Uterus (tissue), 4 donors: ENCODE measurements around the gene P4HA2. TPM values are rescaled to one million over a fixed set of nuclear protein-coding genes. Genes with fewer than 3 reads are reported as not detected.

Experiments
- DNase-seq, 2 donors: peaks; one replicate each; pipeline ENCODE4 v3.0.0-alpha.2; 2019 to 2020
- H3K27ac ChIP-seq, 2 donors: fragments of 200-600 bp; sonication (generic); 1 replicate in 1 of 2; 2 replicates in 1 of 2; pipeline ENCODE4 v1.5.1; 2016 to 2018
- H3K27me3 ChIP-seq, 2 donors: fragments of 200-600 bp; sonication (generic); one replicate each; pipeline ENCODE4 v1.5.1; 2018 to 2019; ENCODE audit warnings: control low read depth in 1 of 2
- H3K36me3 ChIP-seq, 2 donors: fragments of 200-600 bp; sonication (generic); one replicate each; pipeline ENCODE4 v1.5.1; 2019; ENCODE audit warnings: control low read depth in 1 of 2
- H3K4me1 ChIP-seq, 2 donors: fragments of 200-600 bp; sonication (generic); one replicate each; pipeline ENCODE4 v1.5.1; 2018 to 2019; ENCODE audit warnings: control low read depth in 1 of 2
- H3K4me3 ChIP-seq, 2 donors: fragments of 200-600 bp; sonication (generic); 1 replicate in 1 of 2; 2 replicates in 1 of 2; pipeline ENCODE4 v1.5.1; 2018 to 2019; ENCODE audit warnings: mild to moderate bottlenecking in 1 of 2
- H3K9me3 ChIP-seq, 2 donors: fragments of 200-600 bp; sonication (generic); one replicate each; pipeline ENCODE4 v1.5.1; 2019; ENCODE audit warnings: control low read depth in 1 of 2
- CTCF ChIP-seq, 4 experiments: fragments of 200-600 bp in 2 of 4; fragments of 450-650 bp in 2 of 4; sonication (generic) in 2 of 4; IDR thresholded peaks; one replicate each; pipeline ENCODE4 v1.5.1; 2016 to 2019; ENCODE audit warnings: antibody characterized with exemption in 4 of 4, mild to moderate bottlenecking in 2 of 4, moderate library complexity in 1 of 4
- POLR2A ChIP-seq, 2 donors: fragments of 450-650 bp; IDR thresholded peaks; one replicate each; pipeline ENCODE4 v1.6.1; 2016; ENCODE audit warnings: antibody characterized with exemption in 2 of 2, mild to moderate bottlenecking in 1 of 2, moderate library complexity in 1 of 2
- intact Hi-C: fragments of 100-400 bp; cut with DNase I; formaldehyde crosslinking; loops from one replicate; pipeline ENCODE4 v1.15.1; 2023; ENCODE audit warnings: low total_unique reads
- total RNA-seq, 4 donors: library from RNA; depleted of rRNA in 3 of 4; stranded (reverse); fragments of >200 nt in 3 of 4; gene quantifications; one replicate each; pipeline versions ENCODE4 v1.1.0 to v1.2.4, GENCODE V29; 2014 to 2023
- donor health status: DM: yes; HTN: yes; CAD: no.

P4HA2 gene
- total RNA-seq, 4 donors from 2014 or later, result 19.4 to 112 (median 85.2) TPM

GRCh38 chr5:132213666-132214065, 14.0 kb downstream of the P4HA2 start:
- Histone ChIP-seq H3K4me1 (no peaks in the 10 kb centered on the region), H3K36me3 (no peaks in the 10 kb centered on the region), H3K27ac (no peak overlapping the region), H3K9me3 (no peaks in the 10 kb centered on the region), H3K4me3 (no peak overlapping the region), H3K27me3 (no peaks in the 10 kb centered on the region)
- no peak for DNase-seq
- TF ChIP-seq CTCF (IDR thresholded peaks at IDR 0.05), result no peak
- TF ChIP-seq POLR2A (IDR thresholded peaks at IDR 0.05), result no peak
- intact Hi-C loops, result no loop called here

GRCh38 chr5:132211787-132212186, 15.9 kb downstream of the P4HA2 start:
- intact Hi-C loops, result no loop called here
- Histone ChIP-seq H3K9me3 (no peaks in the 10 kb centered on the region), H3K27me3 (no peaks in the 10 kb centered on the region), H3K36me3 (no peaks in the 10 kb centered on the region), H3K4me3 (no peak overlapping the region), H3K4me1 (no peaks in the 10 kb centered on the region), H3K27ac (no peak overlapping the region)
- TF ChIP-seq CTCF (IDR thresholded peaks at IDR 0.05) (no peak), POLR2A (IDR thresholded peaks at IDR 0.05) (no peak)
- DNase-seq, result no peak

- Histone ChIP-seq H3K27me3 (no peaks in the 10 kb centered on the region), H3K9me3 (no peaks in the 10 kb centered on the region), H3K27ac (no peak overlapping the region), H3K4me1 (no peaks in the 10 kb centered on the region), H3K4me3 (no peak overlapping the region), H3K36me3 (no peaks in the 10 kb centered on the region)
- TF ChIP-seq POLR2A (IDR thresholded peaks at IDR 0.05) (no peak), CTCF (IDR thresholded peaks at IDR 0.05) (no peak)
- intact Hi-C loops, result no loop called here
- DNase-seq, result no peak
Measured at GRCh38 chr5:132210944-132211343, 16.7 kb downstream of the P4HA2 start.

- TF ChIP-seq POLR2A (IDR thresholded peaks at IDR 0.05) (no peak), CTCF (IDR thresholded peaks at IDR 0.05) (no peak)
- no peak overlapping the region for H3K27ac ChIP-seq
- no peak for DNase-seq
- no peaks in the 10 kb centered on the region for H3K9me3 ChIP-seq
- no peaks in the 10 kb centered on the region for H3K36me3 ChIP-seq
- H3K4me1 ChIP-seq, result no peaks in the 10 kb centered on the region
- no peaks in the 10 kb centered on the region for H3K27me3 ChIP-seq
- H3K4me3 ChIP-seq, result no peak overlapping the region
- intact Hi-C loops, result no loop called here
Measured at GRCh38 chr5:132209901-132210545, 17.6 kb downstream of the P4HA2 start.

- no peak overlapping the region for H3K4me3 ChIP-seq
- no peaks in the 10 kb centered on the region for H3K4me1 ChIP-seq
- no peaks in the 10 kb centered on the region for H3K27me3 ChIP-seq
- intact Hi-C loops, result no loop called here
- no peaks in the 10 kb centered on the region for H3K36me3 ChIP-seq
- DNase-seq, result no peak
- H3K27ac ChIP-seq, result no peak overlapping the region
- no peaks in the 10 kb centered on the region for H3K9me3 ChIP-seq
- no peak for TF ChIP-seq CTCF (IDR thresholded peaks at IDR 0.05)
- TF ChIP-seq POLR2A (IDR thresholded peaks at IDR 0.05), result no peak
Measured at GRCh38 chr5:132209131-132209530, 18.5 kb downstream of the P4HA2 start.
